Measurements from ENCODE around the gene GPANK1. TPM values are rescaled to one million over a fixed set of nuclear protein-coding genes. Genes with fewer than 3 reads are reported as not detected.

Gene GPANK1
- total RNA-seq, 1 experiment from 2014 or later = 26.8 TPM

GRCh38 chr6:31689249-31690110 is 24.7 kb upstream of the GPANK1 start:
- H3K4me2 ChIP-seq (ENCODE audit: insufficient read depth, insufficient read length, low read length) = no peak overlapping the region
- H3K79me1 ChIP-seq (ENCODE audit: insufficient read depth, low read depth, low read length, poor library complexity, severe bottlenecking) = no peaks in the 10 kb centered on the region
- DNase-seq = peak; percentile 65
- no peak overlapping the region for H2BK12ac ChIP-seq (ENCODE audit: insufficient read length, low read depth, low read length)
- H3K27me3 ChIP-seq (ENCODE audit: insufficient read depth, low read length) = no peaks in the 10 kb centered on the region
- no peaks in the 10 kb centered on the region for H3K9me3 ChIP-seq (ENCODE audit: control insufficient read depth, low read depth, low read length)
- no peak overlapping the region for H3K18ac ChIP-seq (ENCODE audit: insufficient read length, low read depth, low read length)
- H2BK5ac ChIP-seq (ENCODE audit: insufficient read length, low read length) = no peak overlapping the region
- H3K14ac ChIP-seq (ENCODE audit: insufficient read depth, low read length) = no peak overlapping the region
- H3K27ac Mint-ChIP-seq = no peak overlapping the region
- no peak overlapping the region for H4K5ac ChIP-seq (ENCODE audit: insufficient read length, low read depth, low read length)
- H2AFZ ChIP-seq (ENCODE audit: low read length) = no peak overlapping the region
- no peaks in the 10 kb centered on the region for H3K27me3 Mint-ChIP-seq (ENCODE audit: low read depth)
- no peak overlapping the region; the same call in 1 of the 2 replicates for H2BK15ac ChIP-seq (ENCODE audit: low read depth, low read length)
- no peak overlapping the region for H4K8ac ChIP-seq (replicated peaks; ENCODE audit: insufficient read length, low read depth, low read length)
- H2BK20ac ChIP-seq (ENCODE audit: low read depth, low read length, poor library complexity, severe bottlenecking) = no peak overlapping the region
- no peak overlapping the region; a peak in 1 of 5 replicates for H3K4me3 Mint-ChIP-seq
- H3K56ac ChIP-seq (ENCODE audit: insufficient read length, low read depth, low read length) = no peak overlapping the region
- no peaks in the 10 kb centered on the region for H3K4me1 ChIP-seq (ENCODE audit: insufficient read depth, low read length)
- no peak overlapping the region for H3K23ac ChIP-seq (ENCODE audit: insufficient read length, low read depth, low read length)
- H3K9me3 Mint-ChIP-seq = no peaks in the 10 kb centered on the region; a peak in 1 of 5 replicates
- no peak overlapping the region for H2AK5ac ChIP-seq (ENCODE audit: insufficient read length, low read length)
- WGBS (ENCODE audit: extremely low coverage, insufficient read length, low lambda C conversion rate) = no CpG with 5 or more reads among the region's 11 CpGs
- H3T11ph ChIP-seq (ENCODE audit: low read length) = no peak overlapping the region
- H3K4ac ChIP-seq (ENCODE audit: low read depth, low read length) = no peak overlapping the region
- no peaks in the 10 kb centered on the region for H3K79me2 ChIP-seq (ENCODE audit: insufficient read depth, low read length)
- H4K20me1 ChIP-seq (ENCODE audit: control insufficient read depth, insufficient read depth, insufficient read length) = no peaks in the 10 kb centered on the region
- H3K27ac ChIP-seq (ENCODE audit: insufficient read length, low read depth, low read length) = no peak overlapping the region
- peaks cover 5 to 10% of the 10 kb centered on the region in 2 experiments; a peak in 3 of 4 replicates for H3K4me1 Mint-ChIP-seq
- no peak overlapping the region for H4K91ac ChIP-seq (ENCODE audit: insufficient read length, low read depth, low read length)
- peak; percentile 71 for TF ChIP-seq CTCF (conservative IDR thresholded peaks at IDR 0.05)
- H2BK120ac ChIP-seq (ENCODE audit: low read depth, low read length, poor library complexity, severe bottlenecking) = no peak overlapping the region
- H3K9ac ChIP-seq (ENCODE audit: extremely low read depth, insufficient read length, low read length) = no peak overlapping the region
- H3K36me3 Mint-ChIP-seq (ENCODE audit: insufficient read depth in 1 of 3, low read depth in 3 of 3) = peaks cover 14 to 62% (median 40%) of the 10 kb centered on the region in 3 experiments
- H3K23me2 ChIP-seq (ENCODE audit: insufficient read length, low read depth, low read length, poor library complexity, severe bottlenecking) = no peaks in the 10 kb centered on the region
